KMS-11 (cell line): ENCODE results near the gene IGF1.

Source experiments
- H2AFZ ChIP-seq: fragments of 200-600 bp; sonication (generic); 2 replicates; pipeline ENCODE4 v1.6.1; 2016; ENCODE audit warnings: antibody characterized with exemption, mixed run types, low read depth
- H3K27ac ChIP-seq: fragments of 200-600 bp; sonication (generic); 2 replicates; pipeline ENCODE4 v1.6.1; 2016; ENCODE audit warnings: mild to moderate bottlenecking, mixed run types
- H3K27me3 ChIP-seq: fragments of 200-600 bp; sonication (generic); 2 replicates; pipeline ENCODE4 v1.6.1; 2017; ENCODE audit warnings: mild to moderate bottlenecking, low read depth, mixed run types, moderate library complexity; ENCODE audit not compliant: insufficient read depth
- H3K36me3 ChIP-seq: fragments of 200-600 bp; sonication (generic); 2 replicates; pipeline ENCODE4 v1.6.1; 2017; ENCODE audit warnings: mild to moderate bottlenecking, mixed run types; ENCODE audit not compliant: insufficient read depth
- H3K4me1 ChIP-seq: fragments of 200-600 bp; sonication (generic); 2 replicates; pipeline ENCODE4 v1.6.1; 2016; ENCODE audit warnings: mild to moderate bottlenecking, low read depth, mixed run types; ENCODE audit not compliant: poor library complexity, severe bottlenecking
- H3K4me2 ChIP-seq: fragments of 200-600 bp; sonication (generic); 2 replicates; pipeline ENCODE4 v1.7.0; 2016; ENCODE audit warnings: mild to moderate bottlenecking, mixed run types
- H3K4me3 ChIP-seq: fragments of 200-600 bp; sonication (generic); IDR thresholded peaks from 2 replicates; pipeline ENCODE4 v1.6.1; 2017; ENCODE audit warnings: low read depth, low read length, mixed read lengths; ENCODE audit not compliant: insufficient read depth
- H3K79me2 ChIP-seq: fragments of 200-600 bp; sonication (generic); 2 replicates; pipeline ENCODE4 v1.6.1; 2016; ENCODE audit warnings: low read depth, mixed run types; ENCODE audit not compliant: insufficient read depth
- H3K9ac ChIP-seq: fragments of 200-600 bp; sonication (generic); 2 replicates; pipeline ENCODE4 v1.6.1; 2016; ENCODE audit warnings: mild to moderate bottlenecking, mixed run types
- H4K20me1 ChIP-seq: fragments of 200-600 bp; sonication (generic); 2 replicates; pipeline ENCODE4 v1.6.1; 2016; ENCODE audit warnings: mild to moderate bottlenecking, mixed run types; ENCODE audit not compliant: insufficient read depth
- CTCF ChIP-seq: fragments of 200-600 bp; sonication (generic); conservative IDR thresholded peaks from 2 replicates; pipeline ENCODE4 v1.6.1; 2017; ENCODE audit warnings: low read depth, mild to moderate bottlenecking, antibody characterized with exemption, low read length, moderate library complexity, mixed read lengths

The IGF1 gene

GRCh38 chr12:102437511-102437910 lies 42.9 kb downstream of the IGF1 start:
- H3K27ac ChIP-seq, result no peak overlapping the region
- H3K9ac ChIP-seq, result no peak overlapping the region
- no peaks in the 10 kb centered on the region for H3K4me1 ChIP-seq
- H3K4me3 ChIP-seq, result no peak overlapping the region
- no peaks in the 10 kb centered on the region for H3K36me3 ChIP-seq
- no peak overlapping the region for H3K4me2 ChIP-seq
- no peak for TF ChIP-seq CTCF
- H2AFZ ChIP-seq, result no peak overlapping the region
- H3K79me2 ChIP-seq, result no peaks in the 10 kb centered on the region
- no peaks in the 10 kb centered on the region for H4K20me1 ChIP-seq
- H3K27me3 ChIP-seq, result no peaks in the 10 kb centered on the region

- H3K79me2 ChIP-seq, result no peaks in the 10 kb centered on the region
- H3K9ac ChIP-seq, result no peak overlapping the region
- no peak overlapping the region for H3K4me3 ChIP-seq
- no peaks in the 10 kb centered on the region for H4K20me1 ChIP-seq
- TF ChIP-seq CTCF, result no peak
- H3K4me1 ChIP-seq, result no peaks in the 10 kb centered on the region
- no peaks in the 10 kb centered on the region for H3K27me3 ChIP-seq
- H2AFZ ChIP-seq, result no peak overlapping the region
- no peak overlapping the region for H3K4me2 ChIP-seq
- H3K36me3 ChIP-seq, result no peaks in the 10 kb centered on the region
- H3K27ac ChIP-seq, result no peak overlapping the region
Observed at GRCh38 chr12:102436867-102437266, 43.5 kb downstream of the IGF1 start.

GRCh38 chr12:102435827-102436436 lies 44.4 kb downstream of the IGF1 start:
- no peaks in the 10 kb centered on the region for H3K79me2 ChIP-seq
- H3K9ac ChIP-seq, result no peak overlapping the region
- H3K4me3 ChIP-seq, result no peak overlapping the region
- H3K4me2 ChIP-seq, result no peak overlapping the region
- TF ChIP-seq CTCF, result no peak
- no peak overlapping the region for H3K27ac ChIP-seq
- H3K4me1 ChIP-seq, result no peaks in the 10 kb centered on the region
- H3K27me3 ChIP-seq, result no peaks in the 10 kb centered on the region
- no peaks in the 10 kb centered on the region for H3K36me3 ChIP-seq
- H2AFZ ChIP-seq, result no peak overlapping the region
- H4K20me1 ChIP-seq, result no peaks in the 10 kb centered on the region

GRCh38 chr12:102433304-102433703 lies 47.1 kb downstream of the IGF1 start:
- H3K9ac ChIP-seq, result no peak overlapping the region
- H3K4me2 ChIP-seq, result no peak overlapping the region
- H4K20me1 ChIP-seq, result no peaks in the 10 kb centered on the region
- H3K79me2 ChIP-seq, result no peaks in the 10 kb centered on the region
- H2AFZ ChIP-seq, result no peak overlapping the region
- H3K27ac ChIP-seq, result no peak overlapping the region
- no peaks in the 10 kb centered on the region for H3K27me3 ChIP-seq
- H3K4me3 ChIP-seq, result no peak overlapping the region
- H3K4me1 ChIP-seq, result no peaks in the 10 kb centered on the region
- TF ChIP-seq CTCF, result no peak
- H3K36me3 ChIP-seq, result no peaks in the 10 kb centered on the region
